Neural cell (in vitro differentiated cells): ENCODE results near the gene POLR1B.

ENCODE experiments used
- EP300 ChIP-seq: fragments of 450-650 bp; conservative IDR thresholded peaks from 2 replicates; pipeline ENCODE4 v1.6.1; 2014; ENCODE audit warnings: antibody characterized with exemption, mild to moderate bottlenecking, moderate library complexity; ENCODE audit not compliant: poor library complexity, severe bottlenecking
- EZH2 ChIP-seq: fragments of 200-600, 300-800 bp; shearing (Covaris generic), sonication (generic); IDR thresholded peaks from 2 replicates; pipeline ENCODE4 v1.6.1; 2014; ENCODE audit warnings: antibody characterized with exemption, low read length, borderline replicate concordance, mild to moderate bottlenecking; ENCODE audit not compliant: insufficient read depth, poor library complexity, severe bottlenecking
- MXI1 ChIP-seq: fragments of 450-650 bp; conservative IDR thresholded peaks from 2 replicates; pipeline ENCODE4 v1.6.1; 2014; ENCODE audit warnings: antibody characterized with exemption, mild to moderate bottlenecking; ENCODE audit not compliant: poor library complexity, severe bottlenecking
- POLR2AphosphoS5 ChIP-seq: IDR thresholded peaks from 2 replicates; pipeline ENCODE4 v1.6.1; 2012
- SMC3 ChIP-seq: fragments of 450-650 bp; conservative IDR thresholded peaks from 2 replicates; pipeline ENCODE4 v1.6.1; 2014; ENCODE audit warnings: antibody characterized with exemption, mild to moderate bottlenecking, moderate library complexity; ENCODE audit not compliant: poor library complexity
- TF ChIP-seq, protein P1 (sequence below): fragments of 450-650 bp; IDR thresholded peaks from 2 replicates; pipeline ENCODE4 v1.5.1; 2014; ENCODE audit warnings: antibody characterized with exemption, mild to moderate bottlenecking, moderate library complexity; ENCODE audit not compliant: poor library complexity, severe bottlenecking
- TF ChIP-seq, protein P2 (sequence below): IDR thresholded peaks from 2 replicates; pipeline ENCODE4 v1.6.1; 2012; ENCODE audit warnings: borderline replicate concordance

DNA sequence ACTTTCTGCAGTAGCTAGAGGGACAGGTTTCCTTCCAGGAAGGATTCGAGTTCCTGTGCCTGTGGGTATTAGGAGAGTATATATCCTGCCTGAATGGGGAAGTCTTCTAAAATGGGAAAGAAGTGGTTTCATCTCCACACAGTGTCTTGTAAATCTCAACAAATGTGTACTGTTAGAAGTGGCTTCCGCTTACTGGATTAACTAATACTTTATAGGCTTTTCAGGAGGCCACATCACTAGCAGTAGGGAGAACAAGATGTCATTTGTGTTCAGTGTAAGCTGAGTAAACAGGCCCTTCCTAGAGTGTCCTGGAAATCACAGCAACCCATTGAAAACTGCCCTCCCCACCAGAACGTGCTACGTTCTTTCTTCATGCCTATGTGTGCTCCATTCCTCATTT, 12.5 kb upstream of the POLR1B start:
- TF ChIP-seq, protein P1, sequence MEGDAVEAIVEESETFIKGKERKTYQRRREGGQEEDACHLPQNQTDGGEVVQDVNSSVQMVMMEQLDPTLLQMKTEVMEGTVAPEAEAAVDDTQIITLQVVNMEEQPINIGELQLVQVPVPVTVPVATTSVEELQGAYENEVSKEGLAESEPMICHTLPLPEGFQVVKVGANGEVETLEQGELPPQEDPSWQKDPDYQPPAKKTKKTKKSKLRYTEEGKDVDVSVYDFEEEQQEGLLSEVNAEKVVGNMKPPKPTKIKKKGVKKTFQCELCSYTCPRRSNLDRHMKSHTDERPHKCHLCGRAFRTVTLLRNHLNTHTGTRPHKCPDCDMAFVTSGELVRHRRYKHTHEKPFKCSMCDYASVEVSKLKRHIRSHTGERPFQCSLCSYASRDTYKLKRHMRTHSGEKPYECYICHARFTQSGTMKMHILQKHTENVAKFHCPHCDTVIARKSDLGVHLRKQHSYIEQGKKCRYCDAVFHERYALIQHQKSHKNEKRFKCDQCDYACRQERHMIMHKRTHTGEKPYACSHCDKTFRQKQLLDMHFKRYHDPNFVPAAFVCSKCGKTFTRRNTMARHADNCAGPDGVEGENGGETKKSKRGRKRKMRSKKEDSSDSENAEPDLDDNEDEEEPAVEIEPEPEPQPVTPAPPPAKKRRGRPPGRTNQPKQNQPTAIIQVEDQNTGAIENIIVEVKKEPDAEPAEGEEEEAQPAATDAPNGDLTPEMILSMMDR = no peak
- TF ChIP-seq EZH2 (no peak), SMC3 (no peak), MXI1 (no peak), EP300 (no peak), POLR2AphosphoS5 (no peak)
- TF ChIP-seq, protein P2, sequence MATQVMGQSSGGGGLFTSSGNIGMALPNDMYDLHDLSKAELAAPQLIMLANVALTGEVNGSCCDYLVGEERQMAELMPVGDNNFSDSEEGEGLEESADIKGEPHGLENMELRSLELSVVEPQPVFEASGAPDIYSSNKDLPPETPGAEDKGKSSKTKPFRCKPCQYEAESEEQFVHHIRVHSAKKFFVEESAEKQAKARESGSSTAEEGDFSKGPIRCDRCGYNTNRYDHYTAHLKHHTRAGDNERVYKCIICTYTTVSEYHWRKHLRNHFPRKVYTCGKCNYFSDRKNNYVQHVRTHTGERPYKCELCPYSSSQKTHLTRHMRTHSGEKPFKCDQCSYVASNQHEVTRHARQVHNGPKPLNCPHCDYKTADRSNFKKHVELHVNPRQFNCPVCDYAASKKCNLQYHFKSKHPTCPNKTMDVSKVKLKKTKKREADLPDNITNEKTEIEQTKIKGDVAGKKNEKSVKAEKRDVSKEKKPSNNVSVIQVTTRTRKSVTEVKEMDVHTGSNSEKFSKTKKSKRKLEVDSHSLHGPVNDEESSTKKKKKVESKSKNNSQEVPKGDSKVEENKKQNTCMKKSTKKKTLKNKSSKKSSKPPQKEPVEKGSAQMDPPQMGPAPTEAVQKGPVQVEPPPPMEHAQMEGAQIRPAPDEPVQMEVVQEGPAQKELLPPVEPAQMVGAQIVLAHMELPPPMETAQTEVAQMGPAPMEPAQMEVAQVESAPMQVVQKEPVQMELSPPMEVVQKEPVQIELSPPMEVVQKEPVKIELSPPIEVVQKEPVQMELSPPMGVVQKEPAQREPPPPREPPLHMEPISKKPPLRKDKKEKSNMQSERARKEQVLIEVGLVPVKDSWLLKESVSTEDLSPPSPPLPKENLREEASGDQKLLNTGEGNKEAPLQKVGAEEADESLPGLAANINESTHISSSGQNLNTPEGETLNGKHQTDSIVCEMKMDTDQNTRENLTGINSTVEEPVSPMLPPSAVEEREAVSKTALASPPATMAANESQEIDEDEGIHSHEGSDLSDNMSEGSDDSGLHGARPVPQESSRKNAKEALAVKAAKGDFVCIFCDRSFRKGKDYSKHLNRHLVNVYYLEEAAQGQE = no peak
